ENCODE results near the gene XKR3. TPM values are rescaled to one million over a fixed set of nuclear protein-coding genes. Genes with fewer than 3 reads are reported as not detected.
"Not testable (repeated sequence)": the region's sequence is repeated elsewhere in the genome, so short reads cannot be mapped to it uniquely, and the experiment has no call there.

The XKR3 gene
- total RNA-seq, 1 donor = 0.54 TPM

DNA sequence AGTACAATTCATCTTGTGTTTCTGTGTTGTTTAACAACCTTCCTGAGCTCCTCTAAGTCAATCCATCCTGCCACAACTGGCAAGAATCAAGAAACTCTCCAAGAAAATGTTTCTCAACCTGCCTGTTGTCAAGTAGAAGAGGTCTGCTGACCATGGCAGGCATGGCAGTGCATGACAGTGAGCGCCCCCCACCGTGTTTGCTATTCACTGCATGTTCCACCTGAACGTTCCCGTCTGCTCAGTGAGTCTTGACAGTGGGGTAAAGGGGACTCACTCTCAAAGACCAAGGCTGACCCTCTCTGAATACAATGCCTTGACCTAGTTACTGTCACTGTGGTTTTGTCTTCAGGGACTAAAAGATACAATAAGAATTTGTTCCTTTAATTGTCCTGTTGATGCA is 75.9 kb downstream of the XKR3 start:
- not testable (repeated sequence) for DNase-seq (ENCODE audit: low read depth in 2 of 3, low spot score in 2 of 3)

DNA sequence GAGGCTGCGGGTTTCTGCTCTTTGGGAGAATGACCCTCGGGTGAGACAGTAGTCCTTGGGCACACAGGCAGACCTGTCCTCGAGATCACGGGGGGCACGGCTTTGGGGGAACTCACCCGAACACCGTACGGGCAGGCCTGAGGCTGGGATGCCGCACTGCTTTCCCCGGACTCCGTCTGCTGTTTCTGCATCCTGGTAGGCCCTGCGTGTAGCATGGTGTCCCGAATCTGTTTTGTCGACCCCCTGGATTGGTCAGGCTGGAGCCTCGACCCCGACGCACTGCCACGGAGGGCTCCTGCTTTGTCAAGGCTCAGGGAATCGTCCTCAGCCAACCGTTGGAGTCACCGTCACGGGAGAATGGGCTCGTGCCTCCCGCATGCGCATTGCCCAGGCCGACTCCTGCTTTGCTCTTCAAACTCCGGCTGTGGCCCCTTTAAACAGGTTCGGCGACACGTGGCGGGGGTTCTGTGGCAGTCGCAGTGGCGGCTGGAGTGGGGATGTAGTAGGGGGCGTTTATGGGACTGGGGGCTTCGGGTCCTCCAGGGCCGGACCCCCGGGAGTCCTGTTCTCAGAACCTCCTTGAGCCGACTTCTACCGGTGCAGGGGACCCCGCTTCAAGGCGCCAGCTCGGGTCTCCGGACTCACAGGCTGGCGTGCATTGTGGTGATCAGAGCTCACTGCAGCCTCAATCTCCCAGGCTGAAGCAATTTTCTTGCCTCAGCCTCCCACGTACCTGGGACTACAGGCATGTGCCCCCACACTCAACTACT is 76.9 kb downstream of the XKR3 start:
- not testable (repeated sequence) for DNase-seq (ENCODE audit: low read depth in 2 of 3, low spot score in 2 of 3)

DNA sequence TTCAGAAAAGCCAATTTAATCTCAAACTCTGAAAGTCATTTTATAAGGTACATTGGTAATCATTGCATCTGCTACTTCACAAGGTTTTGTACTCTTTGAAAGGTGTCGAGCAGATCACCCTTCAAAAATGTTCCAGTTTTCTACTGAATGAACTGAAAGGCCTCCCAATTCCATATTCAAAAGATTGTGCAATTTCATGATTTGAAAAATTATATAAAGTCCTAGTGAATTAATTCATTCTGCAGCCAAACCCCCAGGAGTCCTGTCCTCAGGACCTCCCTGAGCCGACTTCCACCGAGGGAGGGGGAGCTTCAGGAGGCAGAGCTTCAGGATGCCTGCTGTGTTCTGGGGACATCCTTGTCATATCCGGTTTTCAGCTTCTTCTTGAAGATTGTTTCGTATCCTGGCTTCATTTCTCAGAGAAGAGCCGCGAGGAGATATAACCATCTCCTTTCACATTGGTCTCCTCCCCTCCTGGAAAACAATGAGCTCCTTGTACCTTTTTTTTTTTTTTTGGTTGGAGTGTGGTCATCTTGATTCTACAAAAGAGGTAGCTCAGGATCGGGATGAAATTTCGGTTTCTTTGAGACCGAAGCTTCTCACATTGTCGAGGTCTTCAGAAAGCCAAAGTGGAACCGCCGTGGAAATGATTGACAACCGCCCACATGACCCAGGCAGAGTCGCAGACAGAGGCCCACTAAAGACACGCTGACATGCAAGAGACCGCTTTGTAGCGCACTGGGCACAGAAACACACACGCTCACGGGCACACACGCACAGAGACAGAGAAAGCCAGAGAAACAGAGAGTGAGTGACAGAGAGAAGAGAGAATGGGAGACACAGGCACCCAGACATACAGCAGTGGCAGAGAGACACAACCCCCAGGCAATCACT is 77.7 kb downstream of the XKR3 start:
- DNase-seq (ENCODE audit: low read depth in 2 of 3, low spot score in 2 of 3) = not testable (repeated sequence)

DNA sequence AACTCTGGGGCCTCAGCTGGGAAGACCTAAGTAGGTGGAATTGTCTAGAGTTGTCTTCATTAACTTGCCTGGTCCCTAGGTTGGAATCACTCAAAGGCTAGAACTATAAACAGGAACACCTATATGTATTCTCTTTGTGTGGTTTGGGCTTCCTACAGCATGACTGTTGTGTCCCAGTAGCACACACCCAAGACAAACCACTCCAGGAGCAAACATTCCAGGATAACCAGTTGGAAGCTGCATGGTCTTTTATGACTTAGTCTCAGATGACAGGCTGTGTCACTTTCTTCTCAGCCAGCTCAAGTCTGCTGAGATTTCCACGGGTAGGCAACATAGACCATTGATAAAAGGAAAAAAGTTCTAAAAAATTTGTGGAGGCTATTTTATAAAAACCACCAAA is 90.9 kb downstream of the XKR3 start:
- DNase-seq (ENCODE audit: low read depth in 2 of 3, low spot score in 2 of 3) = not testable (repeated sequence)

Small RNA genes lying within 50 kb of the gene (small RNA-seq; reads per million reads assigned to genes)
- not detected for gene GPM6BP3

Other genes with a start within 250 kb of the XKR3 start
- under 0.01 TPM for gene CCT8L2, start 232.6 kb downstream of the XKR3 start, total RNA-seq
- 0.81 TPM for gene GAB4, start 182.8 kb upstream of the XKR3 start, total RNA-seq